Stimulated activated CD4-positive, alpha-beta T cell treated with anti-CD3 and anti-CD28 coated beads, Interleukin-15, amount 100 ng/mL, for 24 hours (primary cell): Measurements from ENCODE around the gene SCNN1B.
"Not testable (repeated sequence)": the region's sequence is repeated elsewhere in the genome, so short reads cannot be mapped to it uniquely, and the experiment has no call there.

ENCODE experiments used
- DNase-seq: peaks from one replicate; pipeline ENCODE4 v3.0.0-alpha.2; 2020

SCNN1B gene

DNA sequence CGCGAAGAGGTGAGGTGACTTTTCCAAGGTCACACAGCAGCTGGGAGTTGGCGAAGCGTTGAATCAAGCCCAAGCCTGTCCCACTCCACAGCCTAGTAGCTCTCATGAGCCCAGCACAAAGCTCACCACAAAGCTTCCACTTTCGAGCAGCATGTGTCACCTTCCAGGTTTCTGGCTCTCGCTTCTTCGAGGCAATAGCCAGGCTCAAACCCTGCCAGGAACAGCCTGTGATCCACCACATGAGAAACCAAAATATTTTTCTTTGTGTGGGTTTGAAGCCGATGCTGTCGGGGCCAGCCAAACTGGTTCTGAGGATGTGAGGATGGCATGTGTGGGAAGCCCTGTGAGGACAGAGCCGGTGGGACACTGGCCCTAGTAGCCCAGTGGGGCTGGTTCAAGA, 82.8 kb downstream of the SCNN1B start:
- no peak for DNase-seq

DNA sequence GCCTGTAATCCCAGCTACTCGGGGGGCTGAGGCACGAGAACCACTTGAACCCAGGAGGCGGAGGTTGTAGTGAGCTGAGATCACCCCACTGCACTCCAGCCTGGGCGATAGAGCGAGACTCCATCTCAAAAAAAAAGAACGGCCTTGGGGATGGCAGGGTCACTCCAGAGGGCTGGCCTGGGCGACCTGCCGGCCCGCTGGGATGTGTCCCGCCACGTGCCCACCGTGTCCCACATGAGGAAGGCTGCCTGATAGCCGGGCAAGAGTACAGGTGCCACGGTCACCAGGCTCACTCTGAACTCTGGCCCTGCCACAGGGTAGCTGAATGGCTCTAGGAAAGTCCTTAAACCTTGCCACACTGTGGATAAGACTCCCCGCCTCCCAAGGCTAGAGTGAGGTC, 83.3 kb downstream of the SCNN1B start:
- no peak for DNase-seq

DNA sequence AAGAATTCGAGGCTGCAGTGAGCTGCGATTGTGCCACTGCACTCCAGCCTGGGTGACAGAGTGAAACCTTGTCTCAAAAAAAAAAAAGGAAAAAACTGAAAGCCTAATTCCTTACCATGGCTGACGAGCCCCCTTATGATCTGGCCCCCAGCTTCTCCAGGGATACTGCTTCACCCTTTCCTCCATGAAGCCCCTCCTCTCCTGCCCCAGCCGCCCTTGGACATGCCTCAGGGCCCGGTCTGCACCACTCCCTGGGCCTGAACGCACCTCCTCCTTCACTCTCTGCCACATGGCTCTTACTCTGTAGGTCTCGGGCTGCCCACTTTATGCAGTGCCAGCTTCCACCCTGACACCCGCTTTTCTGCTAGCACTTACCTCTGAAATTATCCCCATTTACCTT, 85.6 kb downstream of the SCNN1B start:
- DNase-seq: no peak

DNA sequence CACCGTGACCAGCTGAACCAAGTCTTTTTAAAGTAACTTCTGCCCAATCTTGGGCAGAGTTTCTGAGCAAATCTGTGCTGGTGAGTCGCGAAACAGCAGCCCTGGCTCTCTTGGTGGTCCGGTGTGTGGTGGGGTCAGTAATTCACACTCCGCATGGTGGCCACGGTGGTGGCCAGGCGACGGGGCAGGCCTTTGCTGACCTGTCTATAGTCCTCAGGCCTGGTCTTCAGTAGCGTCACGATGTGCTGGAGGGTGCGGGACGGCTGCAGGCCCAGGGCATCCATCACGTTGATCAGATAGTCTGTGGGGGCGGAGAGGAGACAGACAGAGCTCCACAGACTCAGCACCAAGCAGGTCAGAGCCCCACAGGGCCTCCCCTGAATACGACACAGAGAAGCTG, 86.7 kb downstream of the SCNN1B start:
- no peak for DNase-seq

DNA sequence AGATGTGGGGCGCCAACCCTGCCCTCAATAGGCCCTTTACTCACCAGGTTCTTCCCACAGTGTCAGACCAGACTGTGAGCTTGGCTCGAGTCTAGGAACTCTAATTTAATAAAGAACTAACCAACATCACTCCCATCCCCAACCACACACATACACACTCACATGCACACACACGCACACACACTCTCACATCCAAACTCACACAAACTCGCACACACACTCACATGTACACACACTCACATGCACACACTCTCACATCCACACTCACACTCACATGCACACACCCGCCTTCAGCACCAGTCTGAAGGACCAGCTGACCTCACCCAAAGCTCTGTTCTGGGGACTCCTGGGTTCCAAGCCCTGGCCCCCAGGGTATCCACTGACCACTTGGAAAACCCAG, 87.1 kb downstream of the SCNN1B start:
- no peak for DNase-seq

DNA sequence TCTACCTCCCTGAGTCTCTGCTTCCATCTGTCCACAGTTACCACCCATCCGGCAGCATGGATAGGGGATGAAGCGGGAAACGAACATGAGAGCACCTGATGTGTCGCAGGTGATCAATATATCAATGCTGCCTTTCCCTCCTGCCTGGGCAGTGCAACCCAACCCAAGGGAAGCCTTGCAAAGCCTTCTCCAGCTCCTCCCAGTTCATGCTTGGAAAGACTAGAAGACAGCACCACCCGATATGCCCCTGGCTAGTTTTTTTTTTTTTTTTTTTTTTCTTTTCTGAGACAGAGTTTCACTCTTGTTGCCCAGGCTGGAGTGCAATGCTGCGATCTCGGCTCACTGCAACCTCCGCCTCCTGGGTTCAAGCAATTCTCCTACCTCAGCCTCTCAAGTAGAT, 87.8 kb downstream of the SCNN1B start:
- DNase-seq: not testable (repeated sequence)

DNA sequence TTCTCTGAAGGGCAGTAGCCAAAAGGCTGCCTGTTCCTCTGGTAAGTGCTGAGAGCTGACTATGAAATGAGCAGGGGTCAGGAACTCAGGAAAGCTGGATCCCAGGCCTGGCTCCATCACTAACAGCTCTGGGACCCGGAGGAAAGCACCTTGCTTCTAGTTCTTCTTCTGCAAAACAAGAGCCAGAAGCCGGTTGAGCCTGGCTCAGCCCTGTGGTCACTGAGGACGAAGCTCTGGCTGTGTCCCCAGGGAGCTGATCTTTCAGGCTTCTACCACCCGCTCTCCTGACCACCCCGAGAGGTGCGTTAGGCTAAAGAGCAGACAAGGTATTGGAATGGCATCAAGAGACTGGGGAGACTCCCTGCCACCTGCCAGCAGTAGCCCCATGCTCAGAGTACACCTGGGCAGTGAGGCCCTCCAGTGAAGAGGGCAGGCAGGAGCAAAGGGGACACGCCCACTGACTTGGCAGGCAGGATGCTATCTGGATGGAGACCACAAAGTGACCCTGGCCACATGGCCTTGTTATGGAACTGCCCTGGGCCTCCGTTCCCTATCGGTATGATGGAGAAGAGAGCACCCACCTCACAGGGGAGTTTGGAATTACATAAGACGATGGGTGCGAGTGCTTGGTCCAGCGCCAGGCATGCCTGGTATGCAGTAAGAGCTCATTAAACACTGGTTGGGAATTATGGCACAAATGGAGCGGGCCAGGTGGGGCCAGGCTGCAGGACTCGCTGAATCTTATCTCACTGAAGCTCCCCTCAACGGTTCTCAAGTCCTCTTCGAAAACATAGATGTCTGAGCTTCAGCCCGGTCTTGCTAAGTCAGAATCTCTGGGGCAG, 89.5 kb downstream of the SCNN1B start:
- DNase-seq: no peak

DNA sequence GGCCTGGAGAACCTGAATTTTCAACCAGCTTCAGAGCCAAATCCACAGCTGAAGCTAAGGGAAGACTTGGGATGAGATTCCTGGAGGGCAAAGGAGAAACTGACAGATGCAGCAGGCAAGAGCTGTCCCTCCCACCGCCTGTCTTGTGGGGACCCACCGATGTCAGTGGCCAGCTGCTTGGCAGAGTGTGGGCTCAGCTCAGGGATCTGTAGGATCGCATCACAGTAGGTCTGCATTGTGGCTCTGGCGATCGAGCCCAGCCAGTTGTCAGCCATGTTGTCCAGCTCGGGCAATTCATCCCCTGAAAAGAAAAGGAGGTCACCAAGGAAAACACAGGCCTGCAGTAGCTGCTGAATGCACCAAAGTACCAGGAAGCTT, 90.1 kb downstream of the SCNN1B start:
- no peak for DNase-seq

DNA sequence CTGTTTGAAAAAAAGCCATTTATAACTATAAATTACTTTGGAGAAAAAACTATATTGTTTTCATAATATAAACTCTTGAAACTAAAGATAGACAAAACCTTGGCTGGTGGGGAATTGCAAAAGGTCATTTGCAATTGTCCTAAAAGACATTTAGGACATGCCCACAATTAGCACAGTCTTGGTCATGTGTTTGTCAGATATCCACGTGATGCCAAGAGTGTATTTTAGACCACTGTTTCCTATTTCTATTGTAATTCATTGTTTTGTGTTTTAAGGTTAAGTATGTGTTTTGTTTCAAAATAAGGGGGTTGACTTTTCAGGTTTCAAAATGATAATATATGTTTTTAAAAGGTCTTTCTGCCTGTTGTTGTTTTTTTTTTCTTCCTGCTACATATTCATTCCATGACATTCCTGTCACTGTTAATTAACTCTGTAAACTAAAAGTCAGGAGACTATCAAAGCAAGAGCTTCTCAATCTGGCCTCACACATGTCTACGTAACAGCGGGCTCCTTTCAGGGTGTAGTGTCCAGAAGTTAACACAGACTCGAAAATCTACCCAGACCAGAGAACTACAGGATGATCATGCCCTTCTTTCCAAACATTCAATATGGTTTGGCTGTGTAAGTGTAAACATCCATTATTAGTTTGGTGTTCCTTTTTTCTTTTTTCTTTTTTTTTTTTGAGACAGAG, 92.2 kb downstream of the SCNN1B start:
- no peak for DNase-seq

DNA sequence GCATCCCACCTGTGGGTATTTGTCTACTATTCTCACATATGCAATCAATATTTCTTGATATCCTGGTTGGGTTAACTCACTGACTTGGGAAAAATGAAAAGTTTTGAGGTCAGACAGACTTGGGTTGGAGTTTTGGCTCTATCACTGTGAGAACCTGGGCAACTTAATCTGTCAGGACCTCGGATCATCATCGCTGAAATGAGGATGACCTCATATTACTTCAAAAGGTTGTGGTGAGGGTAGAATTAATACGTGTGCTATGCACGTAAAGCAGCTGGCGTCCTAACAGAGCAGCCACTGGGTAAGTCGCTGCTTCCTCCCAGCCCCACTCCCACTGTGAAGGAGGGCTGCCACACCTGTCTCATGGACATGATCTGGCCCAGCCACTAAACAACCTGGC, 93.6 kb downstream of the SCNN1B start:
- DNase-seq: no peak

DNA sequence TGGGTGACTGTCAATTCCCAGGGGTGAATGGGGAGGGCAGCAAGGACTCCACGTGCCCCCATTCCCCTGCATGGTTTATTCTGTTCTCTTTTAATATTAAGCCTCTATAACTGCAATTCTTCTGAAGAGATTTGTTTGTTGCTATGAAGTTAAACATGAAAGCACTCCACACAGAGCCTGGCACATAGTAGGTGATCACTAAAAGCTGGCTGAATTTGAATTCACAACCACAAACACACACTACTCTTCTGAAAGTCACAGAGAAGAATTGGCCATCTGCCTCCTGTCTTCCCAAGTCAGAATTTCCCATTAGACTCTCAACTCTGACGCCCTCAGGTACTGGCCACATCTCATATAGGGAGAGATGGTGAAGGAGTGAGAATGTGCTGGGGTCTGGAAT, 95.4 kb downstream of the SCNN1B start:
- DNase-seq: no peak

DNA sequence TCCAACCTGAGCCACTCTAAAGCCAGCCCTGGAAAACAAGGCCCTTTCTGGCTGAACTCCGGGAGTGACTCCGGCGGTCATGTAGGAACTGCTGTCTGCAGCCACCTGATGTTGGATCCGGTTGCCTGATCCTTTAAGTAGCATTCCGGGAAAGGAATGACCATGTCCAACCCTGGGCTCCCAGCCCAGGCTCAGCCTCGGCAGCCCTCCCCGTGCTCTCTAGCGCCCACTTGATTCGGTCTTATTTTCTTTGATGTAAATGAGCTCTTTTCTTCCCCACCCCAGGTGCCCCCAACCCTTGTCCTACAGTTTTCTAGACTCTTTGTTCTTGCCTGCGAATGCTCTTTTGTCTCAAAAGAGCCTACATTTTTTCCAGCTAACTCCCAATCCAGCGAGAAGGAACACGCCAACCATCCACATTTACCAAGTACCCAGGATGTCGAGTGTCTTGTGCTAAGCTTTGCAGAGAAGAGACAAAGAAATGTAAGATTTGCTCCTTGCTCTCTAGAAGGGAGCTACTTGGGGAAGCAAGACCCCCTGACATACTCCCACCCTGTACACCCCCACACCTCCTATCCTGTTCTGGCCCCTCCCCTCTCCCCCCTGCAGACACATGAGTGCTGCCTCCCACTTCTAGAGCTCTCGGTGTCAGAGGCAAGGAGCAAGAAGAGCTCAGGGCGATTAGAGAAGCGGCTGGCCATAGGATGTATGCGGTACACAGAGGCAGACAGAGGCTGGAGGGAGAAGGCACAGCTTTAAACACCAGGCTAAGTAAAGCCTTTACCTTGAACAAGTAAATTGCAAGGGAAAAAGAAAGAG, 97.1 kb downstream of the SCNN1B start:
- no peak for DNase-seq

DNA sequence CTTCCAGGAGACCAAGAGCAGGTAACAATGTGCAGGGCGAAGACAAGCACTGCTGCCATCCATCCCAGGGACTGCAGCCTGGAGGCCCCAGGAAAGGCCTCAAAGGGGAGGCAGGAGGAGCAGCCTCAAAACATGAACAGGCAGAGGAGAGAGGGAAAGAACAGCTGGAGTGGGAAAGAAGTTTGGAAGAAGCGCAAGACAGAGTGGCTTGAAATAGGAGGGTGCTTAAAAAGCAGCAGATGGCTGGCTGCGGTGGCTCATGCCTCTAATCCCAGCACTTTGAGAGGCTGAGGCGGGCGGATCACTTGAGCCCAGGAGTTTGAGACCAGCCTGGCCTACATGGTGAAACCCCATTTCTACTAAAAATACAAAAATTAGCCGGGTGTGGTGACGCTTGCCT, 98.3 kb downstream of the SCNN1B start:
- DNase-seq: not testable (repeated sequence)

DNA sequence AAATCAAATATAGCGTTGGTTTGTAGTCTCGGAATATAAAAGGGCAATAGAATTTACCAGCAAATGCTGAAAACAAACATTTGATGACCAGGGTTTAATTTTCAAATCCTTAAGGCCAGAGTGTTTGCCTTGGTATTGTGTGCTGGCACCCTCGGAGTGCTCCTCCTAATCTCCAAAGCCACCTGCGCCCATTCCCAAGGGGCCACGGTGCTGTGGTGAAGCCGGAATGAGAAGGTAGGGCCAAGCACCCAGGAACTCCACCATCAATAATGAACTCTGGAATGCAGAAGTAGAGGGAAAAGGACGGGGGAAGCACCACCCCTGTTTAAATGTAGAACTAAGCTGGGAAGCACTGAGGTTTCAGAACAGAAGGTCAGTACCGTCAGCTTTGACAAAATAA, 99.0 kb downstream of the SCNN1B start:
- DNase-seq: no peak

DNA sequence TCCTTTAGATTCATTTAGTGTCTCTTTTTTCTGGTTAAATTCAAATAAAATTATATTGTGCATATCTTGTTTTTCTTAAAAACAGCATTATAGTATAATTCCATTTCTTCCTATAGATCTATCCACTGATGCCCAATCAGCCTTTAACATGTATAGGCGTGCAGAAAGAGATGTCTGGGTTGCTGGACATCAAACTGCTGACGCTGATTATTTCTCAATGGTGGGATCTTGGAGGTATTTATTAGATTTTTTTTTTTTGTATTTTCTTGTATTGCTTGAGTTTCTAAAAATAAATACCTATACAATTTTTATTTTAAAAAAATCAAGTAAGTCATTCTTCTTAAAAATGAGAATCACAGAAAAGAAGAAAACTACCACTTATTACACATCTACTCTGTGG, 100.0 kb downstream of the SCNN1B start:
- DNase-seq: no peak

DNA sequence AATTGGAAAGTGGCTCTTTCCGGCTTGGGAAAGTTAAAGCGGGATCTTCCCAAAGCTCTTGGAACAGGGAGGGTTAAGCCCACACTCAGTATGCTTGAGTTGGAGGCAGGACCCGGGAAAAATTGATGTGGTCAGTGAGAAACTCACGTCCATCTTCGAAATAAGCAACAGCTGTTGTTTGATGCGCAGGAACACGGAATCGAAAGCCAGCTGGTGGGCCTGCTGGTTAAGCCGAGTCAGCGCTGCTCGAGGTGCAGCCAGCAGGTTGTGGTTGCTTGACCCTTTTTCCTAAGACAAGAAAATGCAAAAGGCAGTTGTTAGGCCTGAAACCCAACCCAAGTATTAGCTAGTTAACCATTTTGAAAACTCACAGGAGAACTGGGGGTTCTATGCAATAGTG, 101.4 kb downstream of the SCNN1B start:
- no peak for DNase-seq

DNA sequence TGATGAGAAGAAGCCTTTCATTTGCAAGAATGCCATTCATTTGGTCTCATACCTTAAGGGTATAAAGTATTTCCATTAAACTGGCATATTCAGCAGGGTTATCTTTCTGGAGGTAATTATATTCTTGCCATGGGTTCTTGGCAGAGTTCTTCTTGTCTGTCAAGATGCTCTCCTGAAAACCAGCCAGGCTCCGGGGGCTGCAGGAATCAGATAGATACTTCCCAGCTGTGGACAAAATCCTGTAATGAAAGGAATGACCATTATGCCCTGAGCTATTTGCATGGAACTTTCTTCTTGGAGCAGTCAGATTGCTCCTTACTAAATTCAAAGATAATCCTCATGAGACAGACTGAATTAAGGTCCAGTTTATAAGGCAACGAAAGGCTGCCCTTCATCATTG, 103.9 kb downstream of the SCNN1B start:
- DNase-seq: no peak

DNA sequence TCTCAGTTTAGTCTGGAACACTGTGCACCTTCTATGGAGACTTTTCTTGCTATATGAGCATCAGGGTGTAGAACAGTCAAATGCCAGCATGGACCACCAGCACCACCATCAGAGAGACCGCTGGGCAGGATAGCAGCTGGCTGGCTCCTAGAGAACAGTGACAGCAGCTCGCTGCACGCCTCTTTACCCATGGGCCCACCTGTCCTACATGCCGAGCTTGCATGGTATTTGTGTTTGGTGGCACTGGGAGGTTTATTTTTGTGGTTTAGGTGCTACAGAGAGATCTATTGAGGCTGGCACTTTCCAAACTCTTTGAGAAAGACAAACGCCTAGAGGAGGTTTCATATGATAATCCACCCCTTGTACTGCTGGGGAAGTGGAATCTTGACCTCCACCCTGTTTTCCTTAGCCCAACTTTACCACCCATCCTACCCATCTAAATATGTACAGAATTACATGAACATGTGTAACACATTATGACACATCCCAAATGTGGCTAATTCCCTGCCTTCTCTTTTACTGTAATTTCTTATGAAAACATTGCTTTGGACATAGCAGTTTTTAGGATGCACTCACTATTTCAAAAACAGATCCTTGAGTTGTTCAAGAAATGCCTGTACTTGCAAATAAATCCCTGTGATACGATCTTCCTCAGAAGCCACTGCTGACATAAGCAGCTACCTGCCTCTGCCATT, 104.6 kb downstream of the SCNN1B start:
- no peak for DNase-seq

DNA sequence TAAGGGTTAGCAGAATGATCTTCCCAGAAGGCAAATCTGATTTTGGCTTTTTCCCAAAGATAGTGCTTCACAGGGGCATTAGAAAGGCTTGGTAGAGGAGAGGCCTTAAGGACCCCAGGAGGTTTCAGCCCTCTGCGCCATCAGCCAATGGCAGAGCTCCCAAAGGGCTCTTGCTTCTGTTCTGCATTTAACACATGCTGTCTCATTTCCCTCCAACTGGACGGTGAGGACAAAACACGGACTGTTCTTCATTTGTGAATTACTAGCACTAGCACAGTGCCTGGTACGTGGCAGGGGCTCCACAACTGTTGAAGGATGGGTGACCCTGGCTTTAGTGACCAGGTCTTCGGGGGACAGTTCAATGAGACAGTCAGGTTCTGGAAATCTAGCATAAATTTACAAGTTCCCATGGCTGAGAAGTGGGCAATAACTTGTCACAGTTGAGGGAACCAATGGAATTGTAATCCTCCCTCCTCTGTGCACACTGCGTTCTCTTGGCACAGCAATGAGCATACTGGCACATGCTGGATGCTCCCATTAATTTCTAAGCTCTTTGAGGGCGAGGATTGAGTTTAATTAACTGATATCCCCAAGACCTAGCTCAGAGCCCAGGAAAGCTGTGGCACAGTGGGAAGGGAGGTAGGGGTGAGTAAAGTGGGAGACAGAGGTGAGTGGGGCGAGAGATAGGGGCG, 105.5 kb downstream of the SCNN1B start:
- no peak for DNase-seq

DNA sequence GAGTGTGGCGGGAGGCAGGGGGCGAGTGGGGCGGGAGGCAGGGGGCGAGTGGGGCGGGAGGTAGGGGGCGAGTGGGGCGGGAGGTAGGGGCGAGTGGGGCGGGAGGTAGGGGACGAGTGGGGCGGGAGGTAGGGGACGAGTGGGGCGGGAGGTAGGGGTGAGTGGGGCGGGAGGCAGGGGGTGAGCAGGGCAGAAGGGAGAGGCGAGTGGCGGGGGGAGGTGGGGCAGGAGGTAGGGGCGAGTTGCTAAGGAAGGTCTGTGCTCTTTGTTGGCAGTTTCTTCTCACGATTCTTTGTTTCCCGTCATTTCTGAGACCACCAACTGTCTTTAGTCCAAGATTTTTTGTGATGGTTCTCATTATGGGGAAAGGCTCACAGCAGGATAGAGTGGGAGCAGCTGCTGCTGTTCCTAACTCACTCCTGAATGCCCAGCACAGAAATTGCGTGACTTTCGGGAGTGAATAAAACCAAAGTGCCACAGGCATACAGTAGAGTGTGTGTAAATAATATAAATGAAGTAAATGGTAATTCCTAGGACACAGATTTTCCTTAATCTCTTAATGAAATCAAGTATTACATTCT, 106.2 kb downstream of the SCNN1B start:
- DNase-seq: no peak

DNA sequence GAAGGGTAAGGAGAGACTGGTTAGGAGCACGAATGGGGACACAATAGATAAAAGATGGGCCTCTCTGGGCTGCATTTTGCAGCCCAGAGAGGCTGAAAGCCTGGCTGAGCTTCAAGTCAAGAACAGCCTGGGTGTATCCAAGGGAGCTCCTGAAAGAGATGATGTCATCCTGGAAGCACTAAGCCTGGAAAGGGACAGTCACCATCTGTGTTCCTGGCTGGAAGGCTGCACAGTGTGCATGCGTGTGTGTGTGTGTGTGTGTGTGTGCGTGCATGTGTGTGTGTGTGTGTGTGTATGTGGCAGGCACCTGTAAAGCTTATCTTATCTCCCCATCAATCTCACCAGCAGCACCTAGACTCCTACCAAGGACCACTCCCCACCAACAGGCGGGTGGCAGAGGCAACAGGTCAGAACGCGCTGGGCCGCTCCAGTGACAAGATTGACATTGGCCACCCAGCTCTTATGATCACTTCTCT, 106.8 kb downstream of the SCNN1B start:
- DNase-seq: no peak

DNA sequence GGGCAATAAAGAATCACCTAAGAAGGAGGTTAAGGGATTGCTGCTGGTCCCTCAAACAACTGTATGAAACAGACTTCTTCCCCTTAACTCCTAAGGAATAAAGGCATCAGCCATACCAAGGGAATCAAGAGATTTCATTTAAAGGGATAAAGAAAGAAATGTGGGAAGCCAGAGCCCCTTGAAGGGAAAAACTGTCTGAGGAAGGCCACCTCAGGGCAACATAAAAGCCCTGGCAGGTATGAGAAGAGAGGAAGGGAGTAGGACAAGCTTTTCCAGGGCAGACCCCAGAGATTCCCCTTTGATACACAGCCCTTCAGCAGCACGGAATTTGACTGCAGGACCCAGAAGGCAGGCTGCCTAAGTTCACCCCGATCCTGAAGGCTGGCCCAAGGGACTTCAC, 107.4 kb downstream of the SCNN1B start:
- no peak for DNase-seq
